Right hindlimb (tissue), 1 donor: ENCODE results near the gene IDH3A.

ENCODE experiments used
- DNase-seq: peaks from one replicate; pipeline ENCODE4 v3.0.0-alpha.2; 2018

The IDH3A gene

DNA sequence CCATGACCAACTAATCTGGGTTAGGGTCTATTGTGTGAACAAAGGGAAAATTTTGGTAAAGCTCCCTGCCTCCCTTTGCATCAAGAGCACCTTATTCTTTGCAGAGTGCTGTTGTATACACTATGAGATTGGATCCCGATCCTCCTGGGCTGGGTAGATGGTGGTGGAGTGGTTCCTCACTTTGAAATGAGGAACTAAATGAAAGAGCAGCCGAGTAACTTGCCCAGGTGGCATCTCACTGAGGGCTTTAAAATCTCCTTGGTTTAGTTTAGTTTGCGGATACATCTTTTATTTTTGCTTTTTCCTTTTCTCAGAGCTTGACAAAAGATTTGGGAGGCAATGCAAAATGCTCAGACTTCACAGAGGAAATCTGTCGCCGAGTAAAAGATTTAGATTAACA is 19.4 kb downstream of the IDH3A start:
- DNase-seq, result no peak

DNA sequence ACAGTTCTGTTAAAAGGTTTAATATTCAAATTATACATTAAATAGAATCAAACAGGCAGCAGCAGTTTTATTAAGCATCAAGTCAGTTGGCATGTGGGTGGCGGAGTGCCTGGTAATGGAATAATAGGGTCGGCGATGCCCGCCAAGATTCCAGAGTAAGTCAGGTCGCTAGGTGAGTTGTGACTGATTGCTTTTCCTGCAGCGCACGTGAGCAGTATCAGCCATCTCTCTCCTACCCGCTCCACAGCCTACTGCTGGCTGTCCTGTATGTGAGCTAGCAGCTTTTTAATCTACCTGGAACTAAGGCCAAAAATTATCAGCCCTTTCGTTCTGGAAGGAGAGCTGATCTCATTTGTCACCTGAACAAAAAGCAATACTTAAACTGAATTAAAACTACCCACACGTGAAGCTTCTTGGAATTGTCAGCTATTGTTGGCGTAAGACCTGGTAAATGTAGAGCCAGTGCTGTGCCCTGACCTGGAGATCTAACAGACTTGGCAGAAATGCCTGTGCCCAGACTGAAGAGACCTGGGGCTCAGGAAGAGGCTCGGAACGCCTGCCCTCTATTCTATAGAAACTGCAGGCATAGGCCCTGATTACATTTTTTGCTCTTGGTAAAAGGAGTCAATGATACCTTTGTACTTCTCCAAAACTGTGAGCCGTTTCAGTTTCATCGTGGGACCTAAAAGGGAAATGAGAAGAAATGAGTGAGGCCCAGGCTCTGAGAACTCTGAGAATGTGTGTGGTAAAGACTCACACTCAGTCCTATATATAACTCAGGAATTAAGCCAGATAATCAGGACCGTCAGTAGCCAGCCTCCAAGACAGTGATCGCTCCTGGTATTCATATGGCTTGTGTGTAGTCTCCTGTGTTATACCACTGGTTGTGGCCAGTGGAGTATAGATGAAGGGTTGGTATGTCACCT is 21.9 kb downstream of the IDH3A start:
- DNase-seq, result no peak

DNA sequence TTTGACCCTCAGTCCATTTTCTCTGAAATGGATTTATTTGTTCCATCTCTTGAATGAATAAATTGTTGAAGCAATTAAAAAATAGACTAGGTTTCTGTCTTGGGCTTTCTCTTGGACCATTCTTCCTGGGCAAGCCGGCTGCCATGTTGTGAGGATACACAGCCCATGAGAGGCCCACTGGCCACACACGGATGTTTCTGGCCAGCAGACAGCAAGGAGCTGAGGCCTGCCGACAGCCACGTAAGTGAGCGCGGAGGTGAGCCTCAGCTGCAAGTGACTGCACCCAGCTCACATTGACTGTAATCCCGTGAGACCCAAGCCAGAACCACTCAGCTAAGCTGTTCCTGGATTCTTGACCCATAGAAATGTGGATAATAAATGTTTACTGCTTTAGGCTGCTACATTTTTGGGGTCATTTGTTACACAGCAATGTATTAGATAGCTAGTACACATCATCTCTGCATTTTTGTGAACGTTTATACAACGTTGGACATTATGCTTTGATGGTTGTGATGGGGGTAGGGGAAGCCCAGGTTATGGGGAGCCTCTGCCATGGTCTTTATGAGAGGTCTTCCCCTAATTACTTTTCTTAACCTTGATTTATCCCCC is 22.8 kb downstream of the IDH3A start:
- no peak for DNase-seq

DNA sequence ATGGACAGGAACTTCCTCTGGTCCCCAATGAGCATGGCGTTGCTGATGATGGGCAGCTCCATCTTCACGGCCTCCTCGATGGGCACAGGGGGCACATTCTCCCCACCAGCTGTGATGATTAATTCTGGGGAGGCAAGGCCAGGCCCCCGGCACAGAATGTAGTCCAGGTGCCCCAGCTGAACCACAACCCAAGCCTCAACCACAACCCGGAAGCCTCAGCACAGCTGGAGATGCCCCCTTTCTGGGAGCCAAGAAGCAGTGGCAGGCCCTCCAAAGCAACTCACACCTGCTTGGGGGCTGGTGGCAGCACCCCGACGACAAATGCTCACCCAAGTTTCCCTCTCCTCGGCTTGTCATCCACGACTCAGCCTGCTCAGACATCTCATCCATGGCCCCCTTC is 25.2 kb downstream of the IDH3A start:
- no peak for DNase-seq

DNA sequence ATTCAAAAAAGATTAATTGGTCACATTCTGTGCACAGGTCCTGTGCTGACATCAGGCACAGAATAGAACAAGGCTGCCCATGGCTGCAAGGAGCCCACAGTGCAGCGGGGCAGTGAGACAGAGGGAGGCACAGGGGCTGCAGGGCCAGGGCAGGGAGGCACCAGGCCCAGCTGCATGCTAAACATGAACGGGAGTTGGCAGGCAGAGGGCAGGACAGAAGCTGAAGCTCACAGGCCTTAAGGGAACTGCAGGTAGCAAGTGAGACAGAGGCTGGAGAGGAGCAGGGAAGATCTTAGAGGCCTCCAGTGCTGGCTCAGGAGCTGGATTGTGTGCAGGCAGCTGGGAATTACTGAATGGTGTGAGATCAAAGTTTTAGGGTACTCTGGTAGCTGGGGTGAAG is 26.2 kb downstream of the IDH3A start:
- DNase-seq, result no peak

DNA sequence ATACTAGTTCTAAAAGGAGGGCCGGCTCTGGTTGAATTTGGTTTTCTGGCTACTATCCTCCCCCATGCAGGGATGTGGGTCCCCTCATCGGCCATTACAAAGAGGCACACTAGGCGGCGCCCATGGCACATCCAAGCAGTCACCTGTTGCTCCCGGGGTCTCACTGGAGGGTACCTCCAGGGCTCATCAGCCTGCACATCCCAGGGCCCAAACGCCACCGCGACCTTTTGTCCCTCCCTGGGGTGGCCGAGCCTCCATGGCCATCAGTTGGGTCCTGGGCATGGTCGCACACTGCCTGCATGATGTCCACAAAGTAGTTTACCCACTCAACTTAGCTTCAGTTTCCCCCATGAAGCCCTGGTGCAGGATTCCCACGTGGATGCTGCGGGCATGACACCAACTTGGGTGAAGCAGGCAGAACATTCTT is 28.3 kb downstream of the IDH3A start:
- no peak for DNase-seq

DNA sequence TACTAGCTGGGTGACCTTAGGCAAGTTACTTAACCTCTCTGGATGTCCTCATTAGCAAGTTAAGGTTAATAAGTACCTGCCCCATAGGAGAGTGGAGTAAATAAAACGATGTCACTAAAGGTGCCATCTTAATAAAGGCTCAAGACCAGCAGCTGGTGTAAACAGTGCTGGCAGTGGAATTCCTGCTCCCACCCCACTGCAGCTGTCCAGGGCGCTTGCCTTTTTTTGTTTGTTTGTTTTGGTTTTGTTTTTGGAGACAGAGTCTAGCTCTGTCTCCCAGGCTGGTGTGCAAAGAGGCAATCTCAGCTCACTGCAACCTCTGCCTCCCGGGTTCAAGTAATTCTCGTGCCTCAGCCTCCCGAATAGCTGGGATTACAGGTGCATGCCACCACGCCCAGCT is 28.9 kb downstream of the IDH3A start:
- DNase-seq, result no peak

DNA sequence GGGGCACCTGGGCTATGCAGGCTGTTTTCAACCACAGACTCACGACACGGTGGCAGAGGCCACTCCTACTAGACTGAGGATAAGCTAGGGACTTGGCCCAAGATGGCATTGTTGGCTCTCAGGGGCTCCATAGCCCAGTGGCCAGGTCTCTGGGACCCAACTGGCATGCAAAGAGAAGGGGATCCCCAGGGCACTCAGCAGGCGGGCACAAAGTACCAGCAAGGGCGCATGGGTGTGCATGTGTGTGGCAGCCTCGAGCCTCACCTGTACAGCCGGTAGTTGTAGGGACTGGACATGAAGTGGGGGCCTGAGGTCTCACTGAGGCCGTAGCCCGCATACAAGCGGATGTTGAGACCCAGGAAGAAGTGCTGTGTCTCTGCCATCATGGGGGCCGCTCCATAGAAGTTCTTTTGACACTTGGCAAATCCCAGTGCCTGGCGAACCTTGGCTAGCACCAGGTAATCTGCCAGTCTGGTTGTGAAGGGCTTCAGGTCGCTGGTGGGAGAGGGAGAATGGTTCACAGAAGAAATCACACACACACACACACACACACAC is 30.2 kb downstream of the IDH3A start:
- DNase-seq, result no peak

DNA sequence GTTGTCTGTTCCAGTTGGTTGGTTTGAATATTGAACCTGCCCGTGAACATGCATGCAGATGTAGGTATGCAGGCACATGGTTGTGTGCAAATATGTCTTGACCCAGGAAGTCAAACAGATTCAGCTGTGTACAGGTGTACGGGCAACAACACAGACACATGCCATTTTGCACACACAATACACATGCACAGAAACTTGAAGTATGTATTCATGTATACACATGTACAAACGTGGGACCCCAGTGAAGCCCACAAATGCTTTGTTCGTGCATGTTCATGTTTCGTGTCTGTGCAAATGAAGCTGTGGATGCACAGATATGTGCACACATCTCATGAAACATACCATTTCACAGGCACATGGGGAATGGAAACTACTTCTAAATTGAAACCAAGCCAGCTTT is 30.7 kb downstream of the IDH3A start:
- DNase-seq, result no peak

DNA sequence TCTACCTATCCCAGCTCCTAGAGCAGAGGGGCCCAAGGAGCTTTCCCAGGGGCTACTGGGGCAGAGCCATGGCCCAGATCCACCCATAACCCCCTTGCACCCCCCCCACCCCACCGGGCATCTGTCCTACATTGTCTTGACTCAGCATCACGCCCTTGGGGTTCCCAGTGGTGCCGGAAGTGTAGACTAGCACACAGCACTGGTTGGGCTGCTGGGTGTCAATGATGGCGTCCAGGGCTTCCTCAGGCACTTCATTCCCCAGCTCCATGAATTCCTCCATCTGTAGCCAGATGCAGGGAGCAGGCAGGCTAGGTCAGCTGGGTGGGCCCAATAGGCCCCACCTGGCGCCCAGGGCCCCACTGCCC is 33.2 kb downstream of the IDH3A start:
- DNase-seq, result no peak

DNA sequence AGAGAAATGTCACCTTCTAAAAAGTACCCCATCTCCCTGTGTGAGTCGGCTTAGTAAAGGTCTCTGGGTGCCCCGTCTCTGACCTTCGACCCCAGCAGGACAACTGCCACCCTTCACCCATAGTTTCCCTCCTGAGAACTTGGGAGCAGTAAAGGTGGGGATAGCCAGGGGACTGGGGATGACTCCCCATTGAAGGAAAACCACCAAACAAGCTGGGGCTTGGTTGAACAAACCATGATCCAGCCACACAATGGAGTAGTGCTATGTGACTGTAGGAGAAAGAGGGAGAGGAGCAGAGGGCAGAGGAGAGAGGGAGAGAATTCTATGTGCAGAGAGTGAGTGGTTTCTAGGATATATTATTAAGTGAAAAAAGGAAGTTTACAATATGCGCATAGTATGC is 33.7 kb downstream of the IDH3A start:
- DNase-seq, result no peak

DNA sequence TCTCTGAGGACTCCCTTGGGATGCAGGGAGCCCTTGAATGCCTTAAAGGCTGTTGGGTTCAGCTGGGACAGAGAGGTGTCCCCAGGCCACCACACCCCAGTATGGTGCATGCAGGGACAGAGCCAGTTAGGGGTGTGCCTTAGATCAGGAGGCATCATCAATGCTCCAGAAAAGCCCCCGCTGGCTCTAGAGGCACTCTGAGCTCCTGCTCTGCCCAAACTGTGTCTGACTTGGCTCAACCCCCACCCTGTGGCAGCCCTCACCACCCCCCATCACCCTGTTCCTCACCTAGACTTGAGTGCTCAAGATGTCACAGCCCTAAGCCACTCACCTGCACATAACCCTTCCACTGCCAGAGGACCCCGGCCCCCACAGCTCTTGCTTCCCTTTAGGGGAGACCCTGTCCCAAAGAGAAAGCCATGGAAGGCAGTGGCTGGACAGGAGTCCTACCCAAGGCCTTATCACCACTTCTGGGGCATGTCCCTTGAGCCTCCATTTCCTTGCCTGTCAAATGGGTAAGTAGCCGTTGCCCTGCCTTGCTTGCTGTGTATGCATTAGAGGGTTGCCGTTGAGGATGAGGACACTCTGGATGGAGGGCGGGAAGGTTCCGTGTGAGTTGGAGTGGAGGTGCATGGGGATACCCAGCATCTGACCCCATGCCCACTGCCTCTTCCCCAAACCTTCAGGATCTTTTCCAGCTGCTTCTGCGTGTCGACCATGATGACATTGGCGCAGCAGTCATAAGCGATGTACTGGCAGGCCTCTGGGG is 43.8 kb downstream of the IDH3A start:
- DNase-seq, result no peak

DNA sequence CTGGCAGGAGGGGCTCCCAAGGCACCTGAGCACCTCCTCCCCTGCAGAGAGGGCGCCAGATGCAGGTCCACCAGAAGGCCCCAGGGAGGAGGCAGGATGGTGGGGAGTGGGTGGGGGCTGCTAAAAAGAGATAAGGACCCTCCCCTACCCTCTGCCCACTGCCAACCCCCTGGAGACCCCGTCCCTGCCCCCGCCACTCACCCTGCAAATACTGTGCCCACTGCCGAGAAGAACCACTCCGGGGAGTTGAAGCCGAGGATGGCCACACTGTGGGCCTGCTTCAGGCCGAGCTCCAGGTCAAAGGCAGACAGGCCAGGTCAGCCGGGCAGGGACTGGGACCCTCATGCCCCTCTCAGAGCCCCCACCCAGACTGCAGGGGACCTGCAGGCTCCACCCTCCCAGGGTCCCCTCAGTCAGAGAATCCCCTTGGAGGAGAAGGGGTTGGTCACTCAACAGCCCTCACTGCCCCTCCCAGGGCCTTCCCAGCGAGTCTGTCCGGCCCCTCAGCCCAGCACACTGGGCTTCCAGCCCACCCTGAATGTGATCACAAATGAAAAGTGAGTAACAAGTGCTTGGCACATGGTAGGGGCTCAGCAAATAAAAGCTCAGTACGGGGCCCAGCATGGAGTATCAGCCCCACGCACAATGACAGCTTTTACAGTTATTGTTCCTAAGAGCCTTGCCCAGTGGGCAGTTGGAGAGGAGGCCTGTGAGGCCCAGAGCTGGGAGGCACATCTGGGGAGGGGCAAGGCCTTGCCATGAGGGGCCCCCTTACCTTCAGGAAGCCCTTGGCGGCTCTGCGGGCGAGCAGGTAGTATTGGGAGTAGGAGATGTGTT is 44.8 kb downstream of the IDH3A start:
- DNase-seq, result no peak

DNA sequence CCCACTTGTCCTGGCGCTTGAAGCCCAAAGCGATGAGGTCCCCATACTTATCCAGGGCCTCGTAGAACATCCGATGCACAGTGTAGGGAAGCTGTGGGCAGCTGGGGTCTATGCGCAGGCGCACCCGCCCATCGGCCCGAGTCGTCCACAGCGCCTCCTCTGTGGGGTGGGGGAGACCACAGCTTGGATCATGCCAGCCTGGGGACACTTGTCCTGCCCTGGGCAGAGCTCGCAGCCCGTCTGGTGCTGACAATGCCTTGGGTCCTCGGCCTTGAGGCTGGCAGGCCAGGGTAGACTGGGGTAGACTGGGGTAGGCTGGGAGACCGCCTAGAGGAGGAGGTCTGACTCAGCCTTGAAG is 45.4 kb downstream of the IDH3A start:
- DNase-seq, result no peak

DNA sequence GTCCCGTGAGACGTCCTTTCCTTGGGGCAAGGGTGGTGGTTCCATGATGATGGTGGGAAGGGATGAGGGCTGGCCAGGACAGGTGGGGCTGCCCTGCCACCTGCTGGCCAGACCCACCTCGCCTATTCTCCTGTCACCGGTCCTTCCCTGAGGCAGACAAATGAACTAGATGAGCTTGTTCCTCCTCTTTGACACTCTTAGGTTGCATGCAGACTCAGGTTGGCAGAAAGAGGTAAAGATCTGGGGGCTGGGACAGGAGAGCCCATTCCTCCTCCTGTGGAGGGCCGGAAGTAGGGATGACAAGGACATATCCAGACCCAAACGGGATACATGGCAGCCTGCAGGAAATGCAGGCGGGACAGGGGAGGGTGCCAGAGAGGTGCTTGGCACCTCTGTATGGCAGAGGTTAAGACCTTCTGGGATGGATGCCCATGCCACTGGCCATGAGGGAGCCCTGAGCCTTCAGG is 46.6 kb downstream of the IDH3A start:
- DNase-seq, result no peak

DNA sequence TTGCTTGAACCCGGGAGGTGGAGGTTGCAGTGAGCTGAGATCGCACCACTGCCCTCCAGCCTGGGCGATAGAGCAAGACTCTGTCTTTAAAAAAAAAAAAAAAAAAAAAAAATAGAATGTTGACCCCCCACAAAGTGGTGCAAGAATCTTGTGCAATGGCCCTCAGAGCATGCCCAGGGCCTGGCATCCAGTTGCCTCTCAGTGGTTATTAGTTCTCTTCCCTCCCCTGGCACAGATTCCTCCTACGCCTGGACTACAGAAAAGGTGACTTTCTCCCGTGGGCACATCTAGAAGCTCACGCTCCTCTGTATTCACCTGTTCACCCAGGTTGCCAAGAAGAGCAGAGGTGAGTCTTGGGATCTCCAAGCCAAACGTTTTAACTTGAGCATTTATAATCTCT is 48.5 kb downstream of the IDH3A start:
- no peak for DNase-seq

DNA sequence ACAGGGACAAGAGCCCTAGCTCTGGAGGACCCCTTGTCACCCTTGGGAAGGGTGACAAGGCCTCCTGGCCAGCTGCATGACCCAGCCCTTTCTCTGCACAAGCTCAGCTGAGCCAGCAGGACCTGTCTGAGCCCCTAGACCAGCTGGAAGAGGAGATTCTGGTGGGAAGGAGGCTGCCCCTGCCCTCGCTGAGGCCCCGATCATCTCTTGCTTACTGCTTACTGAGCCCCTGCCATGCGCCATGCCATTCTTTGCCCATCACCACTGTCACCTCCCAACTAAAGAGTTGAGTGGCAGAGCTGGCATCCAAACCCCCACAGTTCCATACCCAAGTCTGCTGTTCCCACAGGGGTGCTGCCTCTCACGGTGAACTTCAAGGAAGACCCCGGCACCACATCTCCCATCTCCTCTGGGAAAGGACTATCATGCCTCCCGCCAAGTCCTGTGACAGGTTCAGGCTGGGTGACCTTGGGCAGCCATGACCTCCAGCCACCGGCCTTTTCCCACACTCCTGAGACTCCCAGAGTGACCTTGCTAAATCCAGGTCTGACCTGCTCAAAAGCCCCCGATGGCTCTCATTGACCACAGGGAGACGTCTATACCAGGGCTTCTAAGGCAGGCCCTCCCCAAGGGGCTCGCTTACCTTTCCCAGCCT is 51.2 kb downstream of the IDH3A start:
- no peak for DNase-seq

DNA sequence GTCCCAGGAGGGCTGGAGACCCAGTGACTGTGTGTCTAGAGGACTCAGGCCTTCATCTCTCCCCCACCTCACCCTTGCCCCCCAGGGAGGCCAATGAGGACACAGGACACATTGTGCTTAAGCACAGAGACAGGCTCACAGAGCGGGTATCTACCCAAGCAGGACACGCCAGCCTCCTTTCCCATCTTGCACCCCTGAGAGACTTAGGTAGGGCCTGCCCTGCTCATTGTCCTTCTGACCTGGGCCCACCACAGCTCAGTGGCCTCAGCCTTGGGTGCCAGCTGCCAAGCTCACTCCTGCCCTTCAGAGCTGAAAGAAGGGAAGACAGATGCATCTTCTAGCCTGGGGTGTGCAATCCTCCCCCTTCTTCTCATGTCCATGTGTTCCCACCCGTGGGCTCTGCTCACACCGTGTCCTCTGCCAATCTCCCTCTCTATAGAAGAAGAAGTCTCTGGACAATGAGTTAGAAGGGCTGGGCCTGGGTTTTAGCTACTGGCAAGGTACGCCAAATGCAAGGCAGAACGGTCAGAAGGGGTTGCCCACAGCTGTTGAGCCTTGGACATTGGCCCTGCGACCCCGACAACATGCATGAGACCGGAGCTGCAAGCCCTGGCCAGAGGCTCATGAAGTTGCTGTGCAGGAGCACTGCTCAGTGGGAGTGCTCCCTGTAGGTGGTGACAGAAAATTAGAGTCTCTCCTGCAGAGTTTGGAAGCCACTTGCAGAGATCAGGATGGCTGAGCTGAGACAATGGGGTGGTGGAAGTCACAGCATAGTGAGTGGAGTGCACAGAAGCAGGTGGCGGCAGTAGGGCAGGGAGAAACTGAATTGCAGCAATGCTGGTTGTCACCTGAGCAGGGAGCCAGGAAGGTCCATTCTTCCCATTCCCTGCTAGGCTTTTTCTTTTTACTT is 52.4 kb downstream of the IDH3A start:
- no peak for DNase-seq

DNA sequence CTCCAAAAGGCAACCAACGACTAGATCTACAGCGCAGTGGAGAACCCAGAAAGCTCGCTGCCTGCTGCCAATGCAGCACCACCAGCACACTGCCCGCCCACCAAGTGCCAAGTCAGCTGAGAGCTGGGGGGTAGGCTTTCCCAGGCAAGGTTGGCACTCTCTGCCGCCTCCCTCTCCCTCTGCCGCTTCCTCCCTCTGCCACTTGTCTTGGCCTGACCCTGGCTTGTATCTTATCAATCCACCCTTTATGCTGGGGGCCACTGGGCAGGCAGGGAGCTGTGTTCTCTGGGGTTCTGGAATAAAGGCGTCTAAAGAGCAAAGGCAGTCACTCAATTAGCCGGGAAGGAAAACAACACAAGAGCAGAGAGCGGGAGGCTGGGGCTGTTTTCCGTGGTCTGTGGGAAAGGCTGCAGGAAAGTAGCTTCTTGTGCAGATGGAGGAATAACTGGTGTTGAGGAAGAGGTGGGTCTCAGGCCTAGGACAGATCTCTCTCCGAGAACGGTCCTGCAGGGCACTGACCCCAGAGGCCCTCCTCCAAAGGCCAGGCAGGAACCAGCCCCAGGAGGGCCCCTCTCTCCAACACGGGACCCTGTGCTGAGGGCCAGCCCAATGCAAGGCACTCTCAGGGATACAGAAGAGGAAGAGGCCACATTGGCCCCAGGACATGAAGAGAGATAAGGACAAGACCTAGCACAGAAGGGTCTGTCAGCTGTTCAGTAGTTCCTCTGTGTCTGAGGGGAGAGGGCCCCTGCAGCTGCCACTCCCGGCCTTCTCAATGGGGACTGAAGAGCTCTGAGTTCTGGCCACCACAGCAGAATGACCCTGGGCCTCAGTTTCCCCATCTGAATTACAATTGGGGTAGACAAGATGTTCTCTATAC is 54.4 kb downstream of the IDH3A start:
- DNase-seq, result no peak
